ENCODE results near the gene RPLP1.

GRCh38 chr15:69410248-69410874, 42.3 kb upstream of the RPLP1 start:
- TF ChIP-seq CTCF (IDR thresholded peaks at IDR 0.05) (peak in 5 of 12 donors; percentile 14 to 27 (median 18)), POLR2A (IDR thresholded peaks at IDR 0.05) (no peak)

Measured in heart left ventricle (tissue), 13 donors.